ENCODE measurements around the gene CLEC19A.

DNA sequence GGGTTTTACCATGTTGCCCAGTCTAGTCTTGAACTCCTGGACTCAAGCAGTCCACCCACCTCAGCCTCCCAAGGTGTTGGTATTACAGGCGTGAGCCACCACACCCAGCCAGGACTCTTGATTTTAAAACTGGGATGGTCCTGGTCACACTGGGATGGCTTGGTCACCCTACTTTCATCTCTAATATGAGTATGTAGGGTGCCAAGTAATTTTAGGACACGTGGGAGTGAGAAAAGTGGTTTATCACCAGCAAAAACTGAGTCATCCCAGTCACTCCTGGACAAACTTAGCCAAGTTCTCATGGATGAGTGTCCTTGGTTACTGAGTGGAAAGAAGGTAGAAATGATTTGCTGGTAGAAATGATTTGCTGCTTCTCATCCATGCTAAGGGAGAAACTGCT, 9.9 kb downstream of the CLEC19A start:
- TF ChIP-seq, protein P1, sequence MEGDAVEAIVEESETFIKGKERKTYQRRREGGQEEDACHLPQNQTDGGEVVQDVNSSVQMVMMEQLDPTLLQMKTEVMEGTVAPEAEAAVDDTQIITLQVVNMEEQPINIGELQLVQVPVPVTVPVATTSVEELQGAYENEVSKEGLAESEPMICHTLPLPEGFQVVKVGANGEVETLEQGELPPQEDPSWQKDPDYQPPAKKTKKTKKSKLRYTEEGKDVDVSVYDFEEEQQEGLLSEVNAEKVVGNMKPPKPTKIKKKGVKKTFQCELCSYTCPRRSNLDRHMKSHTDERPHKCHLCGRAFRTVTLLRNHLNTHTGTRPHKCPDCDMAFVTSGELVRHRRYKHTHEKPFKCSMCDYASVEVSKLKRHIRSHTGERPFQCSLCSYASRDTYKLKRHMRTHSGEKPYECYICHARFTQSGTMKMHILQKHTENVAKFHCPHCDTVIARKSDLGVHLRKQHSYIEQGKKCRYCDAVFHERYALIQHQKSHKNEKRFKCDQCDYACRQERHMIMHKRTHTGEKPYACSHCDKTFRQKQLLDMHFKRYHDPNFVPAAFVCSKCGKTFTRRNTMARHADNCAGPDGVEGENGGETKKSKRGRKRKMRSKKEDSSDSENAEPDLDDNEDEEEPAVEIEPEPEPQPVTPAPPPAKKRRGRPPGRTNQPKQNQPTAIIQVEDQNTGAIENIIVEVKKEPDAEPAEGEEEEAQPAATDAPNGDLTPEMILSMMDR (IDR thresholded peaks at IDR 0.05; ENCODE audit: insufficient read depth, low read length, poor library complexity, severe bottlenecking), result no peak
- TF ChIP-seq EZH2phosphoT487 (conservative IDR thresholded peaks at IDR 0.05; ENCODE audit: low read length), result no peak
